ENCODE data around the gene SRCAP. TPM values are rescaled to one million over a fixed set of nuclear protein-coding genes. Genes with fewer than 3 reads are reported as not detected.

SRCAP gene
- total and polyA plus RNA-seq, 11 donors, result 22.9 to 51.2 (median 39.7) TPM

DNA sequence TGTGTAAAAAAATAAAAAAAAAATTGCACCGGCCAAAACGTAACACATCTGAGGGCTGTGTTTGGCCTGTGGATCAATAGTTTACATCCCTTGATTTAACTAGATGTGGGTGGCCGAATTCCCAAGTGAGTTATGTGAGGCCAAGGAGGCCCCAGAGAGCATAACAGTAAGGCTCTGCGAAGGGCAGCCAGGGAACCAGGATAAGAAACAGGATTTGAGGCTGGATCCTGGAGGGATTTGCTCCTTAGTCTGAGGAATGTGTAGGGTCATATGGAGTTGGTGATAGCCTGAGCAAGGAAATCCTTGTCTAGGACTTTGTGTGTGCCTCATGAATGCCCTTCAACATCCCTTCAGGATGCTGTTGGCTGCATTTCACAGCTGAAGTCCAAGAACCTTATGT, 51.2 kb downstream of the SRCAP start:
- ATAC-seq (no peak), DNase-seq (no peak)
- Histone ChIP-seq H3K27me3 (no peaks in the 10 kb centered on the region), H3K4me3 (no peak overlapping the region), H3K4me1 (peaks cover 0 to 20% (median 5%) of the 10 kb centered on the region in 12 donors), H3K36me3 (peaks cover 0 to 50% (median 43%) of the 10 kb centered on the region in 9 donors), H3K27ac (no peak overlapping the region), H3K9me3 (no peaks in the 10 kb centered on the region)
- 91 to 95% (median 93%) methylated on average over 4 of the region's 4 CpGs for WGBS, 4 donors
- intact Hi-C loops (cut with DNase I), result no loop called here
- TF ChIP-seq, protein P1, sequence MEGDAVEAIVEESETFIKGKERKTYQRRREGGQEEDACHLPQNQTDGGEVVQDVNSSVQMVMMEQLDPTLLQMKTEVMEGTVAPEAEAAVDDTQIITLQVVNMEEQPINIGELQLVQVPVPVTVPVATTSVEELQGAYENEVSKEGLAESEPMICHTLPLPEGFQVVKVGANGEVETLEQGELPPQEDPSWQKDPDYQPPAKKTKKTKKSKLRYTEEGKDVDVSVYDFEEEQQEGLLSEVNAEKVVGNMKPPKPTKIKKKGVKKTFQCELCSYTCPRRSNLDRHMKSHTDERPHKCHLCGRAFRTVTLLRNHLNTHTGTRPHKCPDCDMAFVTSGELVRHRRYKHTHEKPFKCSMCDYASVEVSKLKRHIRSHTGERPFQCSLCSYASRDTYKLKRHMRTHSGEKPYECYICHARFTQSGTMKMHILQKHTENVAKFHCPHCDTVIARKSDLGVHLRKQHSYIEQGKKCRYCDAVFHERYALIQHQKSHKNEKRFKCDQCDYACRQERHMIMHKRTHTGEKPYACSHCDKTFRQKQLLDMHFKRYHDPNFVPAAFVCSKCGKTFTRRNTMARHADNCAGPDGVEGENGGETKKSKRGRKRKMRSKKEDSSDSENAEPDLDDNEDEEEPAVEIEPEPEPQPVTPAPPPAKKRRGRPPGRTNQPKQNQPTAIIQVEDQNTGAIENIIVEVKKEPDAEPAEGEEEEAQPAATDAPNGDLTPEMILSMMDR (IDR thresholded peaks at IDR 0.05), result no peak
- TF ChIP-seq POLR2A (IDR thresholded peaks at IDR 0.05), result no peak

DNA sequence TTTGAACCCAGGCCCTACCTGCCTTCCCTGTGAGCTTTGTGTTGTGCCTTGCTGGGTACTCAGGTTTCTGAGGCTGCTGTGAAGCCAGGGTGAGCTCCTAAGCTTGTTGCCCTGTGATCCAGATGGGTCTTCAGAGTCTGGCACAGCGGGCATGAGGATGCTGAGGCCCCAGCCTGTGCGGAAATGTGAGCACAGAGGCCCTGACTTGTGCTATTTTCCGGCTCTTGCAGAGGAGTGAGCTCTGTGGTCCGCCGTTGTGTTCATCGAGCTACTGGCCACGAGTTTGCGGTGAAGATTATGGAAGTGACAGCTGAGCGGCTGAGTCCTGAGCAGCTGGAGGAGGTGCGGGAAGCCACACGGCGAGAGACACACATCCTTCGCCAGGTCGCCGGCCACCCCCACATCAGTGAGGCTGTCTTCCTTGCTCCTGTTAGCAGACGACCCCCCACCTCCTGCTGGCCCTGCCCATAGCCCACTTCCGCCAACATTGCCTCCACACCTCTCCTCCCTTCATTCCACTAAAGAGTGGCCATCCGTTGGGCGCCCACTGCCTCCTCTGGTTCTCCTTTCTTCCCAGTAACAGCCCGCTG, 52.0 kb downstream of the SRCAP start:
- TF ChIP-seq, protein P1 (IDR thresholded peaks at IDR 0.05), result no peak
- no peak for TF ChIP-seq POLR2A (IDR thresholded peaks at IDR 0.05)
- Histone ChIP-seq H3K9me3 (no peaks in the 10 kb centered on the region), H3K27ac (no peak overlapping the region), H3K36me3 (peaks cover 0 to 51% (median 41%) of the 10 kb centered on the region in 9 donors), H3K4me3 (no peak overlapping the region), H3K4me1 (peaks cover 0 to 20% (median 5%) of the 10 kb centered on the region in 12 donors), H3K27me3 (no peaks in the 10 kb centered on the region)
- ATAC-seq (no peak), DNase-seq (no peak)
- intact Hi-C loops (cut with DNase I), result no loop called here
- 92 to 94% (median 93%) methylated on average over 20 of the region's 20 CpGs for WGBS, 4 donors

DNA sequence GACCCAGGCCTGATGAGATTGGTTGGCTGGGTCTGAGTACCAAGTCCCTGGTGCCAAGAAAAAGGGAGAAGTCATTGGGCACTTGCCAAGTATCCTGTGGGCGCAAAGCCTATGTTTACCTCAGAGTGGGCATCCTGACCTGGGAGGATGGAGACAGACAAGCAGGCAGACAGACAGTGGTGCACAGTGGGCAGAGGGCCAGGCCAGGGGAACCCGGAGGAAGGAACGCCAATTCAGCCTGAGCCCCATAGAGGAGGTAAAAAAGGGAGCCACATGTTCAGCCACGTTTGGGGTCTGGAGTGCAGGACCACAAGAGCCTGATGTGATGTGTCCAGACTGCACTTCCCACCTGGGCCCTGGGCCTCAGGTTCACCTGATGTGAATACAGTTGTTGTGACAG, 54.6 kb downstream of the SRCAP start:
- Histone ChIP-seq H3K4me1 (peaks cover 0 to 11% (median 0%) of the 10 kb centered on the region in 12 donors), H3K27me3 (no peaks in the 10 kb centered on the region), H3K4me3 (no peak overlapping the region), H3K9me3 (no peaks in the 10 kb centered on the region), H3K36me3 (peaks cover 0 to 69% (median 53%) of the 10 kb centered on the region in 9 donors), H3K27ac (no peak overlapping the region)
- TF ChIP-seq, protein P1 (IDR thresholded peaks at IDR 0.05), result no peak
- no peak for TF ChIP-seq POLR2A (IDR thresholded peaks at IDR 0.05)
- DNase-seq (no peak), ATAC-seq (no peak)
- WGBS, 4 donors, result 76 to 94% (median 77%) methylated on average over 4 of the region's 4 CpGs
- intact Hi-C loops (cut with DNase I), result no loop called here

DNA sequence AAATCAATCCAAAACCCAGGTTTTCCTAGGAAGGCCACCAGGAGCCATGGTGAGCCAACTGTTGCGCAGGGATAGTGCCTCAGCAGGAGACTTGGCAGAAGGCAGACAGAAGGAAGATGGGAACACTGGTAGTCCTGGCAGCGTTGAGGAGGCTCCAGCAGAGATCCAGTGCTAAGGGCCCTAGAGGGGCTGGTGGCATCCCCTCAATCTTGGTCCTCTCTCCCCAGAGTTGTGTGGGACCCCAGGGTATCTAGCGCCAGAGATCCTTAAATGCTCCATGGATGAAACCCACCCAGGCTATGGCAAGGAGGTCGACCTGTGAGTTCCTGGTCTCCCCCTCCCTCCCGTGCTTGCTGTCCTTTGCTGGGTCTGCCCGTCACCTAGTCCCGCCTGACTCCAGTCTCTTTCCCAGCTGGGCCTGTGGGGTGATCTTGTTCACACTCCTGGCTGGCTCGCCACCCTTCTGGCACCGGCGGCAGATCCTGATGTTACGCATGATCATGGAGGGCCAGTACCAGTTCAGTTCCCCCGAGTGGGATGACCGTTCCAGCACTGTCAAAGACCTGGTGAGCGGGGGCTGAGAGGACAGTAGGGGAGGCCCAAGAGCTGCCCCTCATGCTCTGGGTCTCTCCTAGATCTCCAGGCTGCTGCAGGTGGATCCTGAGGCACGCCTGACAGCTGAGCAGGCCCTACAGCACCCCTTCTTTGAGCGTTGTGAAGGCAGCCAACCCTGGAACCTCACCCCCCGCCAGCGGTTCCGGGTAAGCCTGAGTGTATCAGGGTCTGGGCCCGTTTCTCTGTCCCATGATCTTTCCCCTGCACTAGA, 57.2 kb downstream of the SRCAP start:
- Histone ChIP-seq H3K27ac (no peak overlapping the region), H3K27me3 (no peaks in the 10 kb centered on the region), H3K4me3 (no peak overlapping the region), H3K9me3 (no peaks in the 10 kb centered on the region), H3K4me1 (peaks cover 0 to 28% (median 5%) of the 10 kb centered on the region in 12 donors), H3K36me3 (peaks cover 0 to 67% (median 57%) of the 10 kb centered on the region in 9 donors)
- DNase-seq (no peak), ATAC-seq (peak in 1 of 4 donors; percentile 6)
- intact Hi-C loops (cut with DNase I), result no loop called here
- TF ChIP-seq, protein P1 (IDR thresholded peaks at IDR 0.05), result no peak
- TF ChIP-seq POLR2A (IDR thresholded peaks at IDR 0.05), result no peak
- 89 to 94% (median 93%) methylated on average over 14 to 20 of the region's 20 CpGs for WGBS, 4 donors
